ENCODE measurements around the gene NHEJ1.

NHEJ1 gene

DNA sequence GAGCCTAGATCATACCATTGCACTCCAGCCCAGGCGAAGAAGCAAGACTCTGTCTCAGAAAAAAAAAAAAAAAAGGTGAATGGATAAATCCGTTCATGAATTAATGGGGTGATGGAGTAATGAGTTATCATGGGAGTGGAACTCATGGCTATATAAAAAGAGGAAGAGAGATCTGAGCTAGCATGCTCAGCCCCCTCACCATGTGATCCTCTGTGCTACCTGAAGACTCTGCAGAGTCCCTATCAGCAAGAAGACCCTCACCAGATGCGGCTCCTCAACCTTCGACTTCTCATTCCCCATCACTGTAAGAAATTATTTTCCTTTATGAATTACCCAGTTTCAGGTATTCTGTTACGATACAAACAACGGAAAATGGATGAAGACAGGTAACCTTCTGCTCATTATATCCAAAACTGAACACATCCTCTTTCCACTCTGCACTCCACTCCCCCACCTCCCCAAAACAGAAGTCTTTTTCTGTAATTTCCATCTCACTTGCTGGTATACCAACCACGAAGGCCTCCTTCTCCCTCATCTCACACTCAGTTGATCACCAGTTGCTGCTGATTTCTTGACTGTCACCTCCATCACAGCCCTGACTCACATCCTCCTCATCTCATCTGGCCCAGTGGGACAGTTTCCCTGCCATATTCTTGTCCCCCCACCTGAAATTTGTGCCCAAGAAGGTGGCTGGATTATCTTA is 26.3 kb upstream of the NHEJ1 start:
- TF ChIP-seq, protein P1, sequence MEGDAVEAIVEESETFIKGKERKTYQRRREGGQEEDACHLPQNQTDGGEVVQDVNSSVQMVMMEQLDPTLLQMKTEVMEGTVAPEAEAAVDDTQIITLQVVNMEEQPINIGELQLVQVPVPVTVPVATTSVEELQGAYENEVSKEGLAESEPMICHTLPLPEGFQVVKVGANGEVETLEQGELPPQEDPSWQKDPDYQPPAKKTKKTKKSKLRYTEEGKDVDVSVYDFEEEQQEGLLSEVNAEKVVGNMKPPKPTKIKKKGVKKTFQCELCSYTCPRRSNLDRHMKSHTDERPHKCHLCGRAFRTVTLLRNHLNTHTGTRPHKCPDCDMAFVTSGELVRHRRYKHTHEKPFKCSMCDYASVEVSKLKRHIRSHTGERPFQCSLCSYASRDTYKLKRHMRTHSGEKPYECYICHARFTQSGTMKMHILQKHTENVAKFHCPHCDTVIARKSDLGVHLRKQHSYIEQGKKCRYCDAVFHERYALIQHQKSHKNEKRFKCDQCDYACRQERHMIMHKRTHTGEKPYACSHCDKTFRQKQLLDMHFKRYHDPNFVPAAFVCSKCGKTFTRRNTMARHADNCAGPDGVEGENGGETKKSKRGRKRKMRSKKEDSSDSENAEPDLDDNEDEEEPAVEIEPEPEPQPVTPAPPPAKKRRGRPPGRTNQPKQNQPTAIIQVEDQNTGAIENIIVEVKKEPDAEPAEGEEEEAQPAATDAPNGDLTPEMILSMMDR (conservative IDR thresholded peaks at IDR 0.05), result no peak

DNA sequence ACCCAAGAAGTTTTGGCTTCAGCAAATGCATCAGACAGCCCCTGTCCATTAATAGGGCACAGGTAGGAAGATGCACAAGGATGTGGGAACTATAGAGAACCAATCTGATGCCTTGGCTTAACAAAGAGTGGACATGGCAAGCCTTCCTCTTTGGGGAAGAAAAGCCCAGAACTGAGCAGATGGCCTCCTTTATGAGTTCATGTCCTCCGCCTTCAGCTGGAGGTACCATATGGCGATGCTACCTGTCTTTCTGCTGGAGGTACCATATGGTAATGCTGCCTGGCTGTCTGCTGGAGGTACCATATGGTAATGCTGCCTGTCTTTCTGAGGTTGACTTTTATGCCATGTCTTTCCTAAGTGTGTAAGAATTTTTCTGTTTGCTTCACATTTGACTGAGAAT is 23.5 kb upstream of the NHEJ1 start:
- TF ChIP-seq, protein P1 (conservative IDR thresholded peaks at IDR 0.05), result no peak
- no peak overlapping the region for H3K27ac ChIP-seq

More for the DNA sequence above, 26.3 kb upstream of the NHEJ1 start:
- H3K27ac ChIP-seq, result no peak overlapping the region

GRCh38 chr2:219183151-219183772 is 22.6 kb upstream of the NHEJ1 start:
- H3K27ac ChIP-seq, result no peak overlapping the region
- TF ChIP-seq, protein P1 (conservative IDR thresholded peaks at IDR 0.05), result no peak

DNA sequence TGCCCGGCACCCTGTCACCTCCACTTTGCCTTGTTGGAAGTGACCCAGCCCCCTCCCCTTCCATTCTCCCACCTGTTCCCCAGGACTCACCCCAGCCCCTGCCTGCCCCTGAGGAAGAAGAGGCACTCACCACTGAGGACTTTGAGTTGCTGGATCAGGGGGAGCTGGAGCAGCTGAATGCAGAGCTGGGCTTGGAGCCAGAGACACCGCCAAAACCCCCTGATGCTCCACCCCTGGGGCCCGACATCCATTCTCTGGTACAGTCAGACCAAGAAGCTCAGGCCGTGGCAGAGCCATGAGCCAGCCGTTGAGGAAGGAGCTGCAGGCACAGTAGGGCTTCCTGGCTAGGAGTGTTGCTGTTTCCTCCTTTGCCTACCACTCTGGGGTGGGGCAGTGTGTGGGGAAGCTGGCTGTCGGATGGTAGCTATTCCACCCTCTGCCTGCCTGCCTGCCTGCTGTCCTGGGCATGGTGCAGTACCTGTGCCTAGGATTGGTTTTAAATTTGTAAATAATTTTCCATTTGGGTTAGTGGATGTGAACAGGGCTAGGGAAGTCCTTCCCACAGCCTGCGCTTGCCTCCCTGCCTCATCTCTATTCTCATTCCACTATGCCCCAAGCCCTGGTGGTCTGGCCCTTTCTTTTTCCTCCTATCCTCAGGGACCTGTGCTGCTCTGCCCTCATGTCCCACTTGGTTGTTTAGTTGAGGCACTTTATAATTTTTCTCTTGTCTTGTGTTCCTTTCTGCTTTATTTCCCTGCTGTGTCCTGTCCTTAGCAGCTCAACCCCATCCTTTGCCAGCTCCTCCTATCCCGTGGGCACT is 21.9 kb upstream of the NHEJ1 start:
- H3K27ac ChIP-seq, result no peak overlapping the region
- TF ChIP-seq, protein P1 (conservative IDR thresholded peaks at IDR 0.05), result no peak

DNA sequence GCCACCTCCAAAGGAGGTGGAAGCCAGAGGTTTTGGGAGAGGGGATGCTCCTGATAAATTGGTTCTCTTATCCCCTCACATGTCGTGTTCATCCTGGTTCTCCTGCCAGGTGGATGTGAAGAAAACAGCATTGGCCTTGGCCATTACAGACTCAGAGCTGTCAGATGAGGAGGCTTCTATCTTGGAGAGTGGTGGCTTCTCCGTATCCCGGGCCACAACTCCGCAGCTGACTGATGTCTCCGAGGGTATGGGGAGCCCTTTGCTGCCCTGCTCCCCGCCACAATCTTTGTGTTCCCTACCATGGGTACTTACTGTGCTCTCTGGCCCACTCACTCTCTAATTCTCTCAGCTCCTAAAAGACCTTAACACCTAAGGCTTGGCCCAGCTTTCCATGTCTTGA is 20.9 kb upstream of the NHEJ1 start:
- TF ChIP-seq, protein P1 (conservative IDR thresholded peaks at IDR 0.05), result no peak
- no peak overlapping the region for H3K27ac ChIP-seq

GRCh38 chr2:219180961-219181360 is 20.3 kb upstream of the NHEJ1 start:
- TF ChIP-seq, protein P1 (conservative IDR thresholded peaks at IDR 0.05), result no peak
- H3K27ac ChIP-seq, result no peak overlapping the region
